ENCODE measurements around the gene JAG2.

- TF ChIP-seq POLR2A (IDR thresholded peaks at IDR 0.05) (no peak), CTCF (IDR thresholded peaks at IDR 0.05 in 8 of 11, conservative IDR thresholded peaks at IDR 0.05 in 3 of 11) (peak in 2 of 11 experiments; percentile 24 to 30), POLR2AphosphoS5 (IDR thresholded peaks at IDR 0.05) (peak in 1 of 3 donors; percentile 6)
These were observed 1.1 kb downstream of the JAG2 start for GRCh38 chr14:105167303-105168092.

Measured in spleen (tissue), 7 donors.